ENCODE measurements around the gene AMBN. TPM values are rescaled to one million over a fixed set of nuclear protein-coding genes. Genes with fewer than 3 reads are reported as not detected.

AMBN gene
- total and polyA plus RNA-seq, 9 of the 15 experiments (the other 6 are each of a cell fraction or from before 2014, with no cell fraction given), result 0.03 to 0.09 (median 0.07) TPM; not detected in 6

DNA sequence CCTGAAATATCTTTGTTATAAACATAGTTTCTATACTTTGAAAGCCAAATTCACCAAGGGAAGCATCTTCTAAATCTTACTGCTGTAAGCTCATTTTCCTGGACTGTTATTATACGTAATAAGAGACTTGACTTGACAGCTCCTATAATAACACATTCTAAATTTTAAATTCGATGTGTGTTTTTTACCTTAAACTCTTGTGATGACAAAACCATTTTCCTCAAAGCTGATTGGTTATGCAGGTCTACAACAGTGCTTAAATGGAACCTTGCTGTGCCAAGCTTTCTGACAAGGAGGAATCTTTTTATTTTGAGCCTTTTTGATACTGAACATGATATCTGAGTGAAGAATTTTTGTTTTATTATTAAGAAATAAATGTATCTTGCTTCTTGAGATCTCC is 36.4 kb downstream of the AMBN start, which contains the start of gene ENAM:
TSS of gene ENAM (plus strand) at position 301 of the 400 bp plus-strand sequence. CDS start 757 bp downstream, outside the sequence.
- WGBS (ENCODE audit: insufficient coverage, low coverage, missing lambda C conversion rate), result 18% methylated on average over 2 of the region's 2 CpGs
- H3K27me3 ChIP-seq (ENCODE audit: control insufficient read depth in 2 of 2, insufficient read depth in 2 of 2, low read length in 2 of 2), result no peaks in the 10 kb centered on the region
- no peaks in the 10 kb centered on the region for H3K79me2 ChIP-seq (ENCODE audit: control insufficient read depth, insufficient read depth, low read length)
- ChIA-PET CTCF (ENCODE audit: low intra/inter-chr PET ratio) (no interaction called here), POLR2A (no interaction called here)
- no TSS peak for BruUV-seq (replicated peaks)
- no peak within 1 kb of the TSS for H3K27ac ChIP-seq (ENCODE audit: extremely low read depth, low read depth, low read length)
- H3K9ac ChIP-seq (ENCODE audit: insufficient read depth in 1 of 2, low read depth in 2 of 2, low read length in 2 of 2), result no peak within 1 kb of the TSS
- H4K20me1 ChIP-seq (replicated peaks; ENCODE audit: control insufficient read depth, insufficient read depth, low read length), result no peaks in the 10 kb centered on the region
- no peaks in the 10 kb centered on the region for H3K9me3 ChIP-seq (replicated peaks; ENCODE audit: control insufficient read depth, insufficient read depth, low read depth, low read length)
- DNase-seq (ENCODE audit: extremely low read depth in 1 of 4, low spot score in 3 of 4) (no peak), ATAC-seq (no peak), FAIRE-seq (no peak)
- H3K4me2 ChIP-seq (ENCODE audit: insufficient read depth, low read length), result no peak within 1 kb of the TSS
- H3K4me1 ChIP-seq (replicated peaks in 1 of 2; ENCODE audit: control insufficient read depth in 2 of 2, insufficient read depth in 2 of 2, low read length in 2 of 2), result no peaks in the 10 kb centered on the region; a peak in 1 of 5 replicates
- H3K4me3 ChIP-seq, result no peak within 1 kb of the TSS
- H2AFZ ChIP-seq (ENCODE audit: low read depth, low read length), result peak within 1 kb of the TSS; percentile 45
- intact Hi-C loops (cut with micrococcal nuclease), result no loop called here
- no peaks in the 10 kb centered on the region for H3K9me1 ChIP-seq (ENCODE audit: control insufficient read depth, insufficient read depth, low read length)
- no peaks in the 10 kb centered on the region for H3K36me3 ChIP-seq (ENCODE audit: control insufficient read depth, insufficient read depth, low read length)
- in situ Hi-C loops (cut with MboI), result no loop called here
- TF ChIP-seq, protein P1, sequence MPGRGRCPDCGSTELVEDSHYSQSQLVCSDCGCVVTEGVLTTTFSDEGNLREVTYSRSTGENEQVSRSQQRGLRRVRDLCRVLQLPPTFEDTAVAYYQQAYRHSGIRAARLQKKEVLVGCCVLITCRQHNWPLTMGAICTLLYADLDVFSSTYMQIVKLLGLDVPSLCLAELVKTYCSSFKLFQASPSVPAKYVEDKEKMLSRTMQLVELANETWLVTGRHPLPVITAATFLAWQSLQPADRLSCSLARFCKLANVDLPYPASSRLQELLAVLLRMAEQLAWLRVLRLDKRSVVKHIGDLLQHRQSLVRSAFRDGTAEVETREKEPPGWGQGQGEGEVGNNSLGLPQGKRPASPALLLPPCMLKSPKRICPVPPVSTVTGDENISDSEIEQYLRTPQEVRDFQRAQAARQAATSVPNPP (IDR thresholded peaks at IDR 0.05; ENCODE audit: borderline replicate concordance, insufficient read depth, insufficient read length), result no peak
- TF ChIP-seq BRCA1 (IDR thresholded peaks at IDR 0.05) (no peak), BRCA1 (CRISPR knock-in tag; IDR thresholded peaks at IDR 0.05) (no peak), GTF2A2 (tag; IDR thresholded peaks at IDR 0.05) (no peak), CBX8 (IDR thresholded peaks at IDR 0.05; ENCODE audit: borderline replicate concordance, extremely low read depth, low read depth, low read length, poor library complexity, severe bottlenecking) (no peak), PRMT5 (CRISPR knock-in tag; IDR thresholded peaks at IDR 0.05) (no peak), CHD2 (IDR thresholded peaks at IDR 0.05; ENCODE audit: low read depth, low read length) (no peak), KLF6 (CRISPR knock-in tag; IDR thresholded peaks at IDR 0.05; ENCODE audit: borderline replicate concordance) (no peak), HEY1 (CRISPR knock-in tag; IDR thresholded peaks at IDR 0.05; ENCODE audit: borderline replicate concordance) (no peak), CCAR2 (IDR thresholded peaks at IDR 0.05; ENCODE audit: low read depth, low read length) (no peak), ZNF174 (CRISPR knock-in tag; IDR thresholded peaks at IDR 0.05) (no peak), TAF9B (IDR thresholded peaks at IDR 0.05; ENCODE audit: partially characterized antibody) (no peak), ASH1L (IDR thresholded peaks at IDR 0.05; ENCODE audit: borderline replicate concordance, low read depth, partially characterized antibody) (no peak), MAFK (IDR thresholded peaks at IDR 0.05; ENCODE audit: low read length) (no peak), ATF1 (CRISPR knock-in tag; IDR thresholded peaks at IDR 0.05) (no peak), ATF1 (tag; IDR thresholded peaks at IDR 0.05) (no peak)
- TF ChIP-seq, protein P2, sequence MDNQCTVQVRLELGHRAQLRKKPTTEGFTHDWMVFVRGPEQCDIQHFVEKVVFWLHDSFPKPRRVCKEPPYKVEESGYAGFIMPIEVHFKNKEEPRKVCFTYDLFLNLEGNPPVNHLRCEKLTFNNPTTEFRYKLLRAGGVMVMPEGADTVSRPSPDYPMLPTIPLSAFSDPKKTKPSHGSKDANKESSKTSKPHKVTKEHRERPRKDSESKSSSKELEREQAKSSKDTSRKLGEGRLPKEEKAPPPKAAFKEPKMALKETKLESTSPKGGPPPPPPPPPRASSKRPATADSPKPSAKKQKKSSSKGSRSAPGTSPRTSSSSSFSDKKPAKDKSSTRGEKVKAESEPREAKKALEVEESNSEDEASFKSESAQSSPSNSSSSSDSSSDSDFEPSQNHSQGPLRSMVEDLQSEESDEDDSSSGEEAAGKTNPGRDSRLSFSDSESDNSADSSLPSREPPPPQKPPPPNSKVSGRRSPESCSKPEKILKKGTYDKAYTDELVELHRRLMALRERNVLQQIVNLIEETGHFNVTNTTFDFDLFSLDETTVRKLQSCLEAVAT (IDR thresholded peaks at IDR 0.05), result no peak
- TF ChIP-seq, protein P3, sequence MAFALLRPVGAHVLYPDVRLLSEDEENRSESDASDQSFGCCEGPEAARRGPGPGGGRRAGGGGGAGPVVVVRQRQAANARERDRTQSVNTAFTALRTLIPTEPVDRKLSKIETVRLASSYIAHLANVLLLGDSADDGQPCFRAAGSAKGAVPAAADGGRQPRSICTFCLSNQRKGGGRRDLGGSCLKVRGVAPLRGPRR (CRISPR knock-in tag; IDR thresholded peaks at IDR 0.05), result no peak

Measured in K562 (cell line).